Upper lobe of right lung (tissue), 1 donor: ENCODE results near the gene NDUFB2. TPM values are rescaled to one million over a fixed set of nuclear protein-coding genes. Genes with fewer than 3 reads are reported as not detected.

Experiments
- ATAC-seq: fragments of 200-7000 bp; cut with Tn5 transposase; one replicate; pipeline ENCODE4 v1.9.1; 2020; ENCODE audit warnings: mild to moderate bottlenecking, moderate library complexity
- DNase-seq: peaks from one replicate; pipeline ENCODE4 v3.0.0-alpha.2; 2020
- H3K27ac ChIP-seq: fragments of 200-600 bp; one replicate; pipeline ENCODE4 v1.8.0; 2022
- H3K27me3 ChIP-seq: fragments of 200-600 bp; one replicate; pipeline ENCODE4 v1.8.0; 2022; ENCODE audit warnings: mild to moderate bottlenecking
- H3K36me3 ChIP-seq: fragments of 200-600 bp; one replicate; pipeline ENCODE4 v1.8.0; 2022
- H3K4me1 ChIP-seq: fragments of 200-600 bp; one replicate; pipeline ENCODE4 v1.8.0; 2022
- H3K4me3 ChIP-seq: fragments of 200-600 bp; one replicate; pipeline ENCODE4 v1.8.0; 2022; ENCODE audit warnings: mild to moderate bottlenecking
- H3K9me3 ChIP-seq: fragments of 200-600 bp; one replicate; pipeline ENCODE4 v1.8.0; 2022
- intact Hi-C: fragments of 100-400 bp; cut with DNase I; formaldehyde crosslinking; loops from one replicate; pipeline ENCODE4 v1.11.0; 2022
- total RNA-seq: library from RNA; stranded (reverse); fragmentation: NEBNext Ultra II Directional; extraction: Animal tissue kit (Norgen Biotek cat#: 25700); gene quantifications from one replicate; pipeline ENCODE4 v1.2.1, GENCODE V29; 2021
- TF ChIP-seq, protein P1 (sequence below): fragments of 200-600 bp; IDR thresholded peaks from one replicate; pipeline ENCODE4 v1.8.0; 2022; ENCODE audit warnings: antibody characterized with exemption
- donor health status: DM: no; HTN: yes; CAD: no; lungs with severe emphysema.

NDUFB2 gene
- total RNA-seq, 1 donor from 2014 or later = 160 TPM

GRCh38 chr7:140745266-140746058, 49.0 kb downstream of the NDUFB2 start:
- H3K36me3 ChIP-seq = peaks cover 40% of the 10 kb centered on the region
- no peaks in the 10 kb centered on the region for H3K9me3 ChIP-seq
- H3K4me1 ChIP-seq = no peaks in the 10 kb centered on the region
- H3K4me3 ChIP-seq = no peak overlapping the region
- intact Hi-C loops = no loop called here
- TF ChIP-seq, protein P1, sequence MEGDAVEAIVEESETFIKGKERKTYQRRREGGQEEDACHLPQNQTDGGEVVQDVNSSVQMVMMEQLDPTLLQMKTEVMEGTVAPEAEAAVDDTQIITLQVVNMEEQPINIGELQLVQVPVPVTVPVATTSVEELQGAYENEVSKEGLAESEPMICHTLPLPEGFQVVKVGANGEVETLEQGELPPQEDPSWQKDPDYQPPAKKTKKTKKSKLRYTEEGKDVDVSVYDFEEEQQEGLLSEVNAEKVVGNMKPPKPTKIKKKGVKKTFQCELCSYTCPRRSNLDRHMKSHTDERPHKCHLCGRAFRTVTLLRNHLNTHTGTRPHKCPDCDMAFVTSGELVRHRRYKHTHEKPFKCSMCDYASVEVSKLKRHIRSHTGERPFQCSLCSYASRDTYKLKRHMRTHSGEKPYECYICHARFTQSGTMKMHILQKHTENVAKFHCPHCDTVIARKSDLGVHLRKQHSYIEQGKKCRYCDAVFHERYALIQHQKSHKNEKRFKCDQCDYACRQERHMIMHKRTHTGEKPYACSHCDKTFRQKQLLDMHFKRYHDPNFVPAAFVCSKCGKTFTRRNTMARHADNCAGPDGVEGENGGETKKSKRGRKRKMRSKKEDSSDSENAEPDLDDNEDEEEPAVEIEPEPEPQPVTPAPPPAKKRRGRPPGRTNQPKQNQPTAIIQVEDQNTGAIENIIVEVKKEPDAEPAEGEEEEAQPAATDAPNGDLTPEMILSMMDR = no peak
- no peak overlapping the region for H3K27ac ChIP-seq
- DNase-seq = no peak
- no peaks in the 10 kb centered on the region for H3K27me3 ChIP-seq
- no peak for ATAC-seq

- Histone ChIP-seq H3K9me3 (no peaks in the 10 kb centered on the region), H3K27ac (no peak overlapping the region), H3K36me3 (peaks cover 44% of the 10 kb centered on the region), H3K4me1 (no peaks in the 10 kb centered on the region), H3K27me3 (no peaks in the 10 kb centered on the region), H3K4me3 (no peak overlapping the region)
- no peak for ATAC-seq
- DNase-seq = no peak
- intact Hi-C loops = no loop called here
- TF ChIP-seq, protein P1 = no peak
These were observed 50.2 kb downstream of the NDUFB2 start for GRCh38 chr7:140746751-140747150.

- DNase-seq (no peak), ATAC-seq (no peak)
- no peak overlapping the region for H3K27ac ChIP-seq
- H3K4me1 ChIP-seq = no peaks in the 10 kb centered on the region
- TF ChIP-seq, protein P1 = no peak
- H3K36me3 ChIP-seq = peaks cover 26% of the 10 kb centered on the region
- intact Hi-C loops = no loop called here
- no peak overlapping the region for H3K4me3 ChIP-seq
- H3K27me3 ChIP-seq = no peaks in the 10 kb centered on the region
- H3K9me3 ChIP-seq = no peaks in the 10 kb centered on the region
These were observed 56.0 kb downstream of the NDUFB2 start for GRCh38 chr7:140752533-140752932.

- TF ChIP-seq, protein P1 = no peak
- Histone ChIP-seq H3K4me1 (no peaks in the 10 kb centered on the region), H3K9me3 (no peaks in the 10 kb centered on the region), H3K4me3 (no peak overlapping the region), H3K36me3 (peaks cover 15% of the 10 kb centered on the region), H3K27me3 (no peaks in the 10 kb centered on the region), H3K27ac (no peak overlapping the region)
- DNase-seq (no peak), ATAC-seq (no peak)
- intact Hi-C loops = no loop called here
These were observed 58.0 kb downstream of the NDUFB2 start for GRCh38 chr7:140754506-140754905.

Other genes with a start within 250 kb of the NDUFB2 start
- gene MKRN1, start 217.2 kb upstream of the NDUFB2 start, total RNA-seq = 84.4 TPM
- 26.2 TPM for gene DENND2A, start 55.9 kb upstream of the NDUFB2 start, total RNA-seq
- gene ADCK2, start 23.8 kb upstream of the NDUFB2 start, total RNA-seq = 18.2 TPM
- gene BRAF, start 228.2 kb downstream of the NDUFB2 start, total RNA-seq = 40.2 TPM